GM18505 (cell line): ENCODE results near the gene C1QTNF6.

Experiments used
- ATAC-seq: cut with Tn5 transposase; IDR thresholded peaks from one replicate; pipeline ENCODE4 v1.9.1; 2021; ENCODE audit not compliant: unreplicated experiment
- POLR2A ChIP-seq: IDR thresholded peaks from 4 replicates; pipeline ENCODE4 v1.6.1; 2011; ENCODE audit warnings: borderline replicate concordance; ENCODE audit not compliant: insufficient read depth, insufficient read length; ENCODE audit errors: extremely low read depth

C1QTNF6 gene

GRCh38 chr22:37145180-37146050, 42.6 kb downstream of the C1QTNF6 start:
- ATAC-seq, result no peak

GRCh38 chr22:37144180-37144554, 43.9 kb downstream of the C1QTNF6 start:
- ATAC-seq, result no peak
- no peak for TF ChIP-seq POLR2A

More at GRCh38 chr22:37145180-37146050, 42.6 kb downstream of the C1QTNF6 start:
- TF ChIP-seq POLR2A, result peak; percentile 16

- no peak for ATAC-seq
- no peak for TF ChIP-seq POLR2A
Measured at GRCh38 chr22:37141971-37142370, 46.1 kb downstream of the C1QTNF6 start.

- no peak for TF ChIP-seq POLR2A
Measured at GRCh38 chr22:37141476-37141875, 46.6 kb downstream of the C1QTNF6 start.

GRCh38 chr22:37140686-37141323, 47.2 kb downstream of the C1QTNF6 start:
- ATAC-seq, result no peak
- no peak for TF ChIP-seq POLR2A

More at GRCh38 chr22:37141476-37141875, 46.6 kb downstream of the C1QTNF6 start:
- ATAC-seq, result no peak

- peak; percentile 17 for TF ChIP-seq POLR2A
- no peak for ATAC-seq
Measured at GRCh38 chr22:37139762-37140161, 48.3 kb downstream of the C1QTNF6 start.

GRCh38 chr22:37138849-37139561, 49.0 kb downstream of the C1QTNF6 start:
- no peak for TF ChIP-seq POLR2A
- no peak for ATAC-seq

- TF ChIP-seq POLR2A, result no peak
Measured at GRCh38 chr22:37137903-37138665, 50.0 kb downstream of the C1QTNF6 start.

GRCh38 chr22:37137131-37137530, 50.9 kb downstream of the C1QTNF6 start:
- TF ChIP-seq POLR2A, result no peak
- no peak for ATAC-seq

More at GRCh38 chr22:37137903-37138665, 50.0 kb downstream of the C1QTNF6 start:
- no peak for ATAC-seq

- no peak for ATAC-seq
- no peak for TF ChIP-seq POLR2A
Measured at GRCh38 chr22:37135023-37135422, 53.0 kb downstream of the C1QTNF6 start.

GRCh38 chr22:37133304-37134018, 54.6 kb downstream of the C1QTNF6 start:
- ATAC-seq, result no peak
- TF ChIP-seq POLR2A, result no peak

- ATAC-seq, result no peak
- TF ChIP-seq POLR2A, result no peak
Measured at GRCh38 chr22:37132773-37133172, 55.3 kb downstream of the C1QTNF6 start.
